GM12865 (cell line): ENCODE data around the gene PIP4P1.
"Not testable (repeated sequence)": the region's sequence is repeated elsewhere in the genome, so short reads cannot be mapped to it uniquely, and the experiment has no call there.

Experiments
- DNase-seq: peaks from one replicate; pipeline ENCODE4 v3.0.0; 2010; ENCODE audit warnings: low read depth
- H3K4me3 ChIP-seq: 2 replicates; pipeline ENCODE4 v1.5.1; 2011; ENCODE audit warnings: mild to moderate bottlenecking, low read depth, low read length, control low read depth
- CTCF ChIP-seq: IDR thresholded peaks from 2 replicates; pipeline ENCODE4 v1.5.1; 2011; ENCODE audit warnings: low read length, control low read depth, low read depth, inconsistent platforms; ENCODE audit not compliant: insufficient read depth; ENCODE audit errors: missing control alignments

PIP4P1 gene

DNA sequence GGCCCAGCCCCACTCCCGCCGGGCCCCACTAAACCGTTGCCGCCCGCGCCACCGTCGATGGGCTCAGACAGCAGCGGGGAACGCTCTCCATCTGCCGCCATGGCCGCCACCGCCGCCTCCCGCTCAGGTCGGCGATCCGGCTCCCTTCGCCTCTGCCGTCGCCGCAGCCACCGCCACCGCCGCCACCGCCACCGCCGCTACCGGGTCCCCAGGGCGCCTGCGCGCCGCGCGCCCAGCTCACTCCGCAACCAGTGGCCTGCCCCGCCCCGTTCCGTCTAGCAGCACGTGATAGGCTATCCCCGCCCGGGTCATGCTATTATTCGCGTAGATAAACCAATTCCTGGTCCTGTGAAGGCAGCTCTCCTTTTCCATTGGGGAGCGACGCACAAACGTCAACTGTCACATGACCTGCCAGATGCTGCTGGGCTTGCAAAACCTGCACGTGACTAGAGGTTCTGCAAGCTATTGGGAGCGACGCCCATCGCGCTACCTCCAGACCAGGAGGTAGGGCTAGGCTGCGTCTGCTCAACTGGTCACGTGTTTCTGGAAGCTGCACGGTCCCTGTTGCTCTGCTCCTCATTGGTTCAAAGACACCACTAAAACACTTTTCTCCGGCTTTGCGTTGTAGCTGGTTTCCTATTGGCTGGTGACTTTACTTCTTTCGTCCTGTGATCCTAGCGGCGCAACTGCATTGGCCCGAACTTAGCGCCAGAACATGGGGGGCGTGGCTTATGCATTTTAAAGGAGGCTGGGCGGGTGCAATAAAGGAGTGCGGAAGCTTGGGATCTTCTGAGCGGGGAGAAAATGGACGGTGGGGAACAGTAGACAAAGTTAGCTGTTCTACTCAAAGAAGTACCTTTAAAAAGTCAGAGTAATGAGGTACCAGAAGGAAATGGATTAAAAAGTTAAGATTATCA, at the start of gene PIP4P1:
TSS of gene PIP4P1 (minus strand) at position 210 of the 917 bp plus-strand sequence. CDS start at position 101, 109 bp downstream.
- peak within 1 kb of the TSS; percentile 96 for H3K4me3 ChIP-seq
- no peak for TF ChIP-seq CTCF
- peak; percentile 100 for DNase-seq

DNA sequence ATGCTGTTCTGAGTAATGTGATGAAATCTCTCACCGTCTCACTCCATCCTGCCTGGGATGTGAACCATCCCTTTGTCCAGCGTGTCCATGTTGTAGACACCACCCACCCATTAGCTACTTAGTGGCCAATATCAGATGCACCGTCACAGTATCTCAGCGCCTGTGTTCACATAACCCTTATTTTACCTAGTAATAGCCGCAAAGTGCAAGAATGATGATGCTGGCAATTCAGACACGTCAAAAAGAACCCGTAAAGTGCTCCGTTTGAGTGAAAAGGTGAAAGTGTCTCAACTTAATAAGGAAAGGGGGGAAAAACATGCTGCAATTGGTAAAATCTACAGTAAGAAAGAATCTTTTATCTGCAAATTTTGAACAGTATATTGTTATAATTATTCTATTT, 47.1 kb upstream of the PIP4P1 start:
- no peak for TF ChIP-seq CTCF
- no peak overlapping the region for H3K4me3 ChIP-seq
- peak; percentile 47 for DNase-seq

- DNase-seq, H3K4me3 ChIP-seq: not testable (repeated sequence)
Observed at GRCh38 chr14:20507537-20507936, 46.3 kb upstream of the PIP4P1 start.

- not testable (repeated sequence) for H3K4me3 ChIP-seq, DNase-seq
Observed at GRCh38 chr14:20506752-20507151, 45.5 kb upstream of the PIP4P1 start.

- not testable (repeated sequence) for H3K4me3 ChIP-seq, DNase-seq
Observed at GRCh38 chr14:20506276-20506675, 45.0 kb upstream of the PIP4P1 start.

DNA sequence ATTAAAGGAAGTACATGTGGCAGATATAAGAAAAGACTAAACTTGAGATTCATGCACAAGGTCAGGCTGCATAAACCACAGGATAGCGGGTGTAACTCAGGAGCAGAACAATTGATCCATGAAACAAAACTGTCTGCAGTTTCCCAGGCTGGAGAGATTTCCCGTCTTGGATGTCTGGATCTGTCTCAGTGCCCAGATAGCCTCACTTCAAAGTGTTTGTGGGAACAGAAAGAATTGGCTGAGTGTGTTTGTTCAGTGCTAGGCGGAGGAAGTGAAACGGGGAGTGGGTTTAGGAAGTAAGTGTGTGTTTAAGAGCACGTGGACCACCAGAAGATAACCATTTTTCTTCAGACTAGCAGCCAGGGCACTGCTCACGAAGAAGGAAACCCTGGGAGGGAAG, 42.7 kb upstream of the PIP4P1 start:
- no peak for DNase-seq
- TF ChIP-seq CTCF, result no peak
- no peak overlapping the region for H3K4me3 ChIP-seq

GRCh38 chr14:20501346-20501745, 40.1 kb upstream of the PIP4P1 start:
- DNase-seq, result no peak
- no peak for TF ChIP-seq CTCF
- H3K4me3 ChIP-seq, result no peak overlapping the region

DNA sequence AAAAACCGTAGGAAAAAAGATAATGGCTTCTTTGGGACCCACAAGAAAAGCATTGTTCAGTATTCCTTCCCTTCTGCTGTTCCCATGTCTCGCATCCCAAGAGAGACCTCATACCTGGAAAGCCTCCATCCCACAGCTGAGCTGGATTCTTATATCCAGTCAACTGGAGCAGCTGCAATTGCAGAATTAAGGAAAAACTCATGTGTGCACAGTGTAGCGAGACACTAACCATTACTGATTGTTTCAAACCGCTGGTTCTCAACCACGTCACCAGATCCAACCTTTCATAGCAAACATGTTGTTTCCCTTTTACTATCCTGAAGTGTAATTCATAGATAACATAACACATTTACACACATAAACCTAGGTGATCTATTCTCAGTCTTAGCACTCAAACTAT, 38.6 kb upstream of the PIP4P1 start:
- DNase-seq, result no peak
- H3K4me3 ChIP-seq, result no peak overlapping the region
- no peak for TF ChIP-seq CTCF
